Vagina (tissue), 2 donors: ENCODE measurements around the gene JADE2.

Experiments used
- POLR2A ChIP-seq, 2 donors: fragments of 450-650 bp; IDR thresholded peaks; one replicate each; pipeline ENCODE4 v1.6.1; 2017; ENCODE audit warnings: antibody characterized with exemption in 2 of 2, mild to moderate bottlenecking in 2 of 2, moderate library complexity in 2 of 2
- POLR2AphosphoS5 ChIP-seq, 2 donors: sonication (generic); formaldehyde crosslinking; IDR thresholded peaks; one replicate each; pipeline ENCODE4 v1.9.0; 2017; ENCODE audit warnings: antibody characterized with exemption in 2 of 2, mild to moderate bottlenecking in 2 of 2, low read depth in 1 of 2; ENCODE audit not compliant: insufficient read depth in 1 of 2
- TF ChIP-seq, protein P1 (sequence below), 3 experiments: fragments of 450-650 bp in 2 of 3; fragments of 200-600 bp in 1 of 3; sonication (generic) in 1 of 3; IDR thresholded peaks; one replicate each; pipeline ENCODE4 v1.5.1; 2017 to 2019; ENCODE audit warnings: antibody characterized with exemption in 3 of 3, mild to moderate bottlenecking in 2 of 3, moderate library complexity in 2 of 3

DNA sequence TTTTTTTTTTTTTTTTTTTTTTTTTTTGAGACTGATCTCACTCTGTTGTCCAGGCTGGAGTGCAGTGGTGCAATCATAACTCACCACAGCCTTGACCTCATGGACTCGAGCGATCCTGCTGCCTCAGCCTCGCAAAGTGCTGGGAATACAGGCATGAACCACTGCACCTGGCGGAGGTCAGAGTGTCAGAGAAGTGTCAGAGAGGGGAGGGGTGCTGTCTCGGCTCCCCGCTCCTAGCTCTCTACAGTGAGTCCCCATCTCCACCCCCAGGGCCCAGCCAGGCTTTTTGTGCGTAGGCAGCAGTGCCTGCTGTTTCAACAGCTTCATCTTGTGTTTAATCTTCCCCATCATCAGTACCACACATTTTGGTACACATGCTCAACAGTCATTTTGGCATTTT is 68.9 kb downstream of the JADE2 start:
- no peak for TF ChIP-seq POLR2A (IDR thresholded peaks at IDR 0.05)
- TF ChIP-seq, protein P1, sequence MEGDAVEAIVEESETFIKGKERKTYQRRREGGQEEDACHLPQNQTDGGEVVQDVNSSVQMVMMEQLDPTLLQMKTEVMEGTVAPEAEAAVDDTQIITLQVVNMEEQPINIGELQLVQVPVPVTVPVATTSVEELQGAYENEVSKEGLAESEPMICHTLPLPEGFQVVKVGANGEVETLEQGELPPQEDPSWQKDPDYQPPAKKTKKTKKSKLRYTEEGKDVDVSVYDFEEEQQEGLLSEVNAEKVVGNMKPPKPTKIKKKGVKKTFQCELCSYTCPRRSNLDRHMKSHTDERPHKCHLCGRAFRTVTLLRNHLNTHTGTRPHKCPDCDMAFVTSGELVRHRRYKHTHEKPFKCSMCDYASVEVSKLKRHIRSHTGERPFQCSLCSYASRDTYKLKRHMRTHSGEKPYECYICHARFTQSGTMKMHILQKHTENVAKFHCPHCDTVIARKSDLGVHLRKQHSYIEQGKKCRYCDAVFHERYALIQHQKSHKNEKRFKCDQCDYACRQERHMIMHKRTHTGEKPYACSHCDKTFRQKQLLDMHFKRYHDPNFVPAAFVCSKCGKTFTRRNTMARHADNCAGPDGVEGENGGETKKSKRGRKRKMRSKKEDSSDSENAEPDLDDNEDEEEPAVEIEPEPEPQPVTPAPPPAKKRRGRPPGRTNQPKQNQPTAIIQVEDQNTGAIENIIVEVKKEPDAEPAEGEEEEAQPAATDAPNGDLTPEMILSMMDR (IDR thresholded peaks at IDR 0.05), result no peak
- no peak for TF ChIP-seq POLR2AphosphoS5 (IDR thresholded peaks at IDR 0.05; ENCODE audit: insufficient read depth in 1 of 2, low read depth in 1 of 2)
